Daoy (cell line): ENCODE results near the gene JMJD8. TPM values are rescaled to one million over a fixed set of nuclear protein-coding genes. Genes with fewer than 3 reads are reported as not detected.

Experiments
- DNase-seq: peaks from one replicate; pipeline ENCODE4 v3.0.0-alpha.2; 2015; ENCODE audit warnings: low read depth
- total RNA-seq: library from RNA; depleted of rRNA; stranded (reverse); fragments of >200 nt; shearing (Covaris generic); gene quantifications from 2 replicates; pipeline ENCODE4 v1.2.3, GENCODE V29; 2014

Gene JMJD8
- total RNA-seq, 1 experiment from 2014 or later, result 37.1 TPM

- no peak for DNase-seq
Measured at GRCh38 chr16:722835-723633, 38.9 kb upstream of the JMJD8 start.

- DNase-seq, result no peak
Measured at GRCh38 chr16:721765-722540, 37.8 kb upstream of the JMJD8 start.

DNA sequence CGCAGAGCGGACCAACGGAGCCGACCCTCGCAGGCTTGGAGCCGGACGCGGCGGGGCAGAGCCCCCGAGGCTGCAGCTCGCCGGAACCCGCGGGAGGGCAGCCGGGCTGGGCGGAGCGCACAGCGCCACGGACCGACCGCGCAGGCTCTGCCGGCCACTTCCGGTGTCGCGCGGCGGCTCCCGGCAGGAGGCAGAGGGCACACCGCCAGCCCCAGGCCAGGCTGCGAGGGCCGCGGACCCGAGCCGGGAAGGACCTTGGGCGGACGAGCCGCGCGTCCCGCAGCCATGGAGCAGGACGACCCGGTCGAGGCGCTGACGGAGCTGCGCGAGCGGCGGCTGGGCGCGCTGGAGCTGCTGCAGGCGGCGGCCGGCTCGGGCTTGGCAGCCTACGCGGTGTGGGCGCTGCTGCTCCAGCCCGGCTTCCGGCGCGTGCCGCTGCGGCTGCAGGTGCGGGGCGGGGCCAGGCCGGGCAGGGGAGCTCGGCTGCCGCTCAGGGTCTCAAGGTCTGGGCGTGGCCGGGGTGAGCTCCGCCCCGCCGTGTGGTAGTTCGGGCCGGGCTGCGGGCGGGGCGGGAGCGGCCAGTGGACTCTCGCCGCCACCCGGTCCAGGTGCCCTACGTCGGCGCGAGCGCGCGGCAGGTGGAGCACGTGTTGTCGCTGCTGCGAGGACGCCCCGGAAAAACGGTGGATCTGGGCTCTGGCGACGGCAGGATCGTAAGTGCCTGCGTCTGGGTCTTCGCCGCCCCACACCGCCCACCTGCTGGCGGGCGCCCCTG lies 37.0 kb upstream of the JMJD8 start, which contains the start of gene ANTKMT:
TSS of gene ANTKMT (plus strand) at position 157 of the 775 bp plus-strand sequence. CDS start at position 286, 129 bp downstream.
- peak; percentile 87 for DNase-seq

GRCh38 chr16:720447-720989 lies 36.4 kb upstream of the JMJD8 start:
- DNase-seq, result peak; percentile 80

DNA sequence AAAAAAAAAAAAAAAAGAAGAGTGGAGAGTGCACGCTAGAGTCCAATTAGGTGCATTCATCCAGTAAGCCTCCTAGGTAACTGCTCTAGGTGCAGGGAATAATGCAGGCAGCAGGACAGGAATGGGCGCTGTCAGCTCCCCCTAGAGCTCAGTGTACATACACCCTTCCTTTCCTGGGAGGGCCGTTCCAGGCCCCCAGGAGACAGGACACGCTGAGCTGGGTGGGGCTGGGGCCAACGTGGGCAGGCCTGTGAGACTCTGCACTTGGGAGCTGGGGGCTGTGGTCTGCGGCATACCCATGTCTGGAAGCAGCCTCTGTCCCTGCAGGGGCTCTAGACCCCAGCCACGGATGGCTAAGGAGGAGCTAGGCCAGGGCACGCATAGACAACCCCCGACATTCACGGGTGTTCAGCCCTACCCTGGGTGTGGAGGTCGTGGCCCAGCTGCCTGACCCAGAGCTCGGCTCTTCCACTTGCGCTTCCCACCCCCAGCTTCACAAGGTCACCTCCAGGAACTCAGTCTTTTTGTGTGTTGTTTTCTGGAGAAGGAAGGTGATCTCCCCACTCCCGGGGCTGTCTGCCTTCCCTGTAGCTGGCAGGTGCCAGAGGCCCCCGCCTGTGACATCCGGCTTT lies 35.8 kb upstream of the JMJD8 start:
- DNase-seq, result no peak

DNA sequence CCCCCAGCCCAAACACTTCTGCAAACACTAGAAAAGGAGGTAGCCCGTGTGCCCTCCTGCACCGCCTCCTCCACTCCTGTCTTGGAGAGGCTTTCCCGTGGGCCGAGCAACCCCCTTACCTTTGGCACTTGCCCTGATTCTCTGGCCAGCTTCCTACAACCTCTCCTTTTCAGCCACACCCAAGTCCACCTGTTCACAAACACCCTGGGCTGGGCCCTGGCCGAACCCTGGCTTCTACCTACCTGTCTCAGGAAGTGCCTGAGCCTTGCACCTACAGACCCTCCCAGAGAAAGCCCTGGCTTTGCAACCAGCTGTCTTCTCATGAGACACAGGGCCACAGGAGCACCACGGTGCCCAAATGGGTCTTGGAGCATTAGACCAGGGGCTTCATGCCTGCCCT lies 34.8 kb upstream of the JMJD8 start:
- DNase-seq, result no peak

DNA sequence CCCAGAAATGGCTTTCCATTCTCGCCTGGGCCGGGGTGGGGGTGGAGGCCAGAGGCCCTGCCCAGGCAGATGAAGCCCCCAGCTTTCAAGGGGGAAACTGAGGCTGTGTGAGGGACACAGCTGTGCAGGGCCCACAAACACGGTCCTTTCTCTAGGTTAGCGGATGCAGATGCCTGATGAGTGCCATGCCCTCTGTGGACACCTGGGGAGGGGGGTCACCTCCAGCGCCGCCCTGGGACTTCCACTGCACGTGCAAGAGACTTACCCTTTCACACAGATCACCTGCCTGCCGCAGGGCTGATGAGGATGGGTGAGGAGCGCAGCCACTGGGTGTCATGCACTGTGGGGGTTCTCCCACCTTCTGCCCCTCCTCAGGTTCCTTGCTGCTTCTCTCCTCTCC lies 34.3 kb upstream of the JMJD8 start:
- DNase-seq, result no peak

GRCh38 chr16:717450-718245 lies 33.5 kb upstream of the JMJD8 start:
- DNase-seq, result no peak

GRCh38 chr16:716768-717325 lies 32.7 kb upstream of the JMJD8 start:
- DNase-seq, result no peak

- DNase-seq, result peak; percentile 37
Measured at GRCh38 chr16:716200-716568, 32.0 kb upstream of the JMJD8 start.

- peak; percentile 50 for DNase-seq
Measured at GRCh38 chr16:715477-716199, 31.5 kb upstream of the JMJD8 start.

- DNase-seq, result peak; percentile 91
Measured at GRCh38 chr16:714558-715476, 30.7 kb upstream of the JMJD8 start, which contains the start of gene METRN. TSS of gene METRN (plus strand) at chr16:715118. CDS start at chr16:715290, 172 bp downstream.

- DNase-seq, result peak; percentile 51
Measured at GRCh38 chr16:714079-714478, 29.9 kb upstream of the JMJD8 start.

- peak; percentile 93 for DNase-seq
Measured at GRCh38 chr16:712740-713250, 28.7 kb upstream of the JMJD8 start.

GRCh38 chr16:711548-712320 lies 27.6 kb upstream of the JMJD8 start:
- DNase-seq, result peak; percentile 77

GRCh38 chr16:711084-711483 lies 26.9 kb upstream of the JMJD8 start:
- DNase-seq, result no peak

- DNase-seq, result no peak
Measured at GRCh38 chr16:710500-711075, 26.5 kb upstream of the JMJD8 start.
